GM10248 (cell line): Measurements from ENCODE around the gene KLF13.
A peak's percentile ranks its signal among the peaks of the same experiment; 100 is the strongest.

Experiments used
- CTCF ChIA-PET: fragments of 300-600 bp; sonication (Branson Sonifier 250); formaldehyde crosslinking; extraction: SDS; loops from one replicate; lab custom pipeline; 2021; ENCODE audit warnings: antibody characterized with exemption; lab: Yijun Ruan, JAX
- POLR2A ChIA-PET: fragments of 350-650 bp; sonication (Branson Sonifier 250); formaldehyde crosslinking; extraction: SDS; loops from one replicate; lab custom pipeline; 2020; ENCODE audit warnings: antibody characterized with exemption; lab: Yijun Ruan, JAX
- DNase-seq: peaks from one replicate; pipeline ENCODE4 v3.0.0; 2012; ENCODE audit errors: extremely low spot score
- TF ChIP-seq, protein P1 (sequence below): IDR thresholded peaks from 2 replicates; pipeline ENCODE4 v1.5.1; 2012; ENCODE audit warnings: mild to moderate bottlenecking, low read depth; ENCODE audit errors: extremely low read depth, missing control alignments, control extremely low read depth

Gene KLF13

DNA sequence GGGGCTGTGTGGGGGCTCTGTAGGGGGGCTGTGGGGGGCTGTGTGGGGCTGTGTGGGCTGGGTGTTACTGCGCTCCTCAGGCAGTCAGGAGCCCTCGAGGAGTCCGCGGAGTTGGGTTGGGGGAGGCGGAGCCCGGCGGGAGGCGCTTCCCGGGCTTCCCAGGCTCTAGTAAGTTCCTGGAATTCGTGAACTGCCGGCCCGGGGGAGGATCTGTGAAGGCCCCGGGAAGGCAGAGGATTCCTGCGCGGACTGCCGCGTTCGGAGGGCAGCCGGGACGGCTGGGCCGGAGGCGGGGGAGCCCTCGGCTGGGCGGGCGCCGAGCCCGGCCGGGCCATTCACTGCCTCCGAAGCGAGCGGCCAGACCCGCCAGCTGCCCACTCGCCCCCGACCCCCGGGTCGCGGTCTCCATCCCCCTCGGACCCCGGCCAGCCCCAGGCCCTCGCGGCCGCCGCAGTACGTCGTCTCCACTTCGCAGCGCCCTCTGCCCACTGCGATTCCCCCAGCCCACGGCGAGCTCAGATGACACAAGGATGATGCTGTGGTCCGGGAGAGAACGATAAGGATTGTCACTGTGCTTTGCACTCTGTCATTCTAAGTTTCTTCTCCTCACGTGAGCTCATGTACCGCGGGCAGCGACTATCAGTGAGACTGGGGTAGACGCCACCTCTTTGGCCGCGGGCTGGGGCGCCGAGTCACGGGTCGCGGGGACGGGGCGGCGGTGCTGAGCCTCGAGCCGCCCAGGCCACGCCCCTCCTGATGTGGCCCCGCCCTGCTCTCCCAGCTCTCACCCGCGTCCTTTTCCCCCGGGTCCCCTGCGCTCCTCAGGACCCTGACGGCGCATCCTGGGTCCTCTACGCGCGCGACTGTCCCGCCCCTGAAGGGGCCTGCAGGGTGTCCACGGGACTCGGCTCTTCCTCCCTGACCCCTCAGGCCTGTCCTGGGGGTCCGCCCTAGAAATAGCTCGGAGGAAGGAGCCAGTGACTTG lies 65.3 kb downstream of the KLF13 start:
- ChIA-PET POLR2A (no interaction called here), CTCF (interaction anchor here (0.6 to 1.9 kb wide), 13 partner anchors 8 to 498 kb away, joined by 3 to 7 read pairs (median 3); no protein-coding TSS in a partner anchor)
- TF ChIP-seq, protein P1, sequence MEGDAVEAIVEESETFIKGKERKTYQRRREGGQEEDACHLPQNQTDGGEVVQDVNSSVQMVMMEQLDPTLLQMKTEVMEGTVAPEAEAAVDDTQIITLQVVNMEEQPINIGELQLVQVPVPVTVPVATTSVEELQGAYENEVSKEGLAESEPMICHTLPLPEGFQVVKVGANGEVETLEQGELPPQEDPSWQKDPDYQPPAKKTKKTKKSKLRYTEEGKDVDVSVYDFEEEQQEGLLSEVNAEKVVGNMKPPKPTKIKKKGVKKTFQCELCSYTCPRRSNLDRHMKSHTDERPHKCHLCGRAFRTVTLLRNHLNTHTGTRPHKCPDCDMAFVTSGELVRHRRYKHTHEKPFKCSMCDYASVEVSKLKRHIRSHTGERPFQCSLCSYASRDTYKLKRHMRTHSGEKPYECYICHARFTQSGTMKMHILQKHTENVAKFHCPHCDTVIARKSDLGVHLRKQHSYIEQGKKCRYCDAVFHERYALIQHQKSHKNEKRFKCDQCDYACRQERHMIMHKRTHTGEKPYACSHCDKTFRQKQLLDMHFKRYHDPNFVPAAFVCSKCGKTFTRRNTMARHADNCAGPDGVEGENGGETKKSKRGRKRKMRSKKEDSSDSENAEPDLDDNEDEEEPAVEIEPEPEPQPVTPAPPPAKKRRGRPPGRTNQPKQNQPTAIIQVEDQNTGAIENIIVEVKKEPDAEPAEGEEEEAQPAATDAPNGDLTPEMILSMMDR, result peak; percentile 5
- peak; percentile 90 for DNase-seq

DNA sequence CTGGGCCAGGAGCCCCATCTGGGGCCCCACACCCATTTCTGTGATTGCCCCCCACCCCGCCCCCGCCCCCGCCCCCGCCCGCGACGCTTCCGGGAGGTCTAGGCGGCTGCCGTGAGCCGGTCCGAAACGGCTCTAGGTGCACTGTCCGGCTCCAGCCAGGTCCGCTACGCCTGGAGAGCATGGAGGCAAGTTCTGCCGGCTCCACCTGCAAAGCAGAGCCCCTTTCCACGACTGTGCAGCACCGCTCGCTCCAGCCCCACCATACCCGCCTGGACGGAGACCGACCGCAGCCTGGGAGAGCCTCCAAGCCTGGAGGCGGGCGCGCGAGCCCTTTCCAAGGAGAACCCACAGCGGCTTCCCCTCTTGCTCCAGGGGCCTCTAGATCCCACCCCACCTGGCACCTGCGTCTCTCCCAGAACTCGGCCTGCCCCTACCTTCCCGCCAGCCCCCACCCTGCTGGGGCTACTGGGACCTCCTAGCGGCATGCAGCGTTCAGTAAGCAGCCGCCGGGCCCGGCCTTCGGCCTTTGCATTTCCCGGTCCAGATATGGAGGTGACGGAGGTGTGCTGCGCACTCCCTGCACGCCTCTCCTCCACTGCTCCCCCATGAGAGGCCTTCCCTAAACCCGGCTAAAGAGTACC lies 66.2 kb downstream of the KLF13 start:
- peak; percentile 42 for DNase-seq
- ChIA-PET POLR2A (no interaction called here), CTCF (interaction anchor here (0.6 to 1.9 kb wide), 10 partner anchors 9 to 499 kb away, joined by 3 to 7 read pairs (median 3); no protein-coding TSS in a partner anchor)
- TF ChIP-seq, protein P1, result no peak

DNA sequence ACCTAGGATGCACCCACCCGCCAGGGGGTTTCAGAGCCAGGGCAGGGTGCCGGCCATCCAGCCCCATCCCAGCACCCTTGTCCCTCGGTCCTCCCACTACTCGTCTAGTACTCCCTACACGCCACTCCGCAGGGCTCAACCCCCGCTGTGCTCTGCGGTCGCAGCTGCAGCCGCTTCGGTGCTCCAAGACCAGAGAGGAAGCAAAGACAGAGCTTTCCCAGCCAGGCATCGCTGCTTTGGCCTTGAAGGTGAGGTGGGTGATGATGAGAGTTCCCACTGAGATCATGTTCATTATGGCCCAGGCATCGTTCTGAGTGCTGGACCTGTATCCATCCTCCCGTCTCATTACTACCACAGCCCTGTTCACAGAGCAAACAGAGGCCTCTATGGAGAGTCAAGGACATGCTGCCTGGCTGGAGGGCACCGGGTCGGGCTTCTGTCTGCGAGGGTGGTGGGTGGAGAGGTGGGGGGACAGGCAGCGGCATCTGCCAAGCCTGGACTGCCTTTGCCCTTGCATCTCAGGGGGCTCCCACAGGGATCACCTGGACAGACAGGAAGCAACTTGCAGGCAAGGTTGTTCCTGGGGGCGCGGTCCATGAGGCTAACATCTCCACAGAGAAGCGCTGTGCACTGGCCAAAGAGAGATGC lies 66.9 kb downstream of the KLF13 start:
- TF ChIP-seq, protein P1, result no peak
- POLR2A ChIA-PET, result no interaction called here
- CTCF ChIA-PET, result interaction anchor here (0.7 to 1.3 kb wide), 2 partner anchors 10 to 39 kb away, joined by 3 read pairs; no protein-coding TSS in a partner anchor
- peak; percentile 6 for DNase-seq

DNA sequence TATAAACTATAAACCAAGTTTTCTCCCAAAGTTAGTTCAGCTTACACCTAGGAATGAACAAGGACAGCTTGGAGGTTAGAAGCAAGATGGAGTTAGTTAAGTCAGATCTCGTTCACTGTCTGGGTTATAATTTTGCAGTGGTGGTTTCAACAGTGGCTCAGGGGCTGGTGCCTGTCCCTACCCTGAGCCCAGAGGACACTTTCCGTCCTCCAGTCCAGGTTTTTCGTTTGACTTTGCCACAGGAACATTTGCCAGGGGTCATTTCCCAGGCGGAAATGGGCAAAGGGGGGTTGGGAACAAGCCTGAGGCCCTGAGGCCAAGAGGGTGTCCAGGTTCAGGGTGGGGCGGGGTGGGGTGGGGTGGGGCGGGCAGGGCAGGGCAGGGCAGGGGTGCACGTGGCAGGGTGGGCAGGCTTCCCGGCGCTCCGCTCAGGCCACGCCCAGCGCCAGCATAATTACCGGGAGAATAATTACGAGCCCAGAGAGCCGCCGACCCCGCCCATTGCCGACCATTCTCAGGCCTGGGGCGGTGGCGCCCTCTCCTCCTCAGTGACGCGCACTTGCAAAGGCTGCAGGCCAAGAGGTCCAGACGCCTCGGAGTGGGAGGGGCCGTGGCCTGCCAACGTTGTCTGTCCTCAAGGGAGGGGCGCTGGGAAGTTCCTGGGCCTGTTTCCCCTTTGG lies 70.4 kb downstream of the KLF13 start:
- ChIA-PET POLR2A (interaction anchor here (0.6 kb wide), 2 partner anchors 16 to 35 kb away, joined by 3 to 5 read pairs; no protein-coding TSS in a partner anchor), CTCF (interaction anchor here (1.3 to 1.8 kb wide), 3 partner anchors 38 to 44 kb away, joined by 3 to 9 read pairs (median 4); no protein-coding TSS in a partner anchor)
- TF ChIP-seq, protein P1, result peak; percentile 6
- DNase-seq, result peak; percentile 43

DNA sequence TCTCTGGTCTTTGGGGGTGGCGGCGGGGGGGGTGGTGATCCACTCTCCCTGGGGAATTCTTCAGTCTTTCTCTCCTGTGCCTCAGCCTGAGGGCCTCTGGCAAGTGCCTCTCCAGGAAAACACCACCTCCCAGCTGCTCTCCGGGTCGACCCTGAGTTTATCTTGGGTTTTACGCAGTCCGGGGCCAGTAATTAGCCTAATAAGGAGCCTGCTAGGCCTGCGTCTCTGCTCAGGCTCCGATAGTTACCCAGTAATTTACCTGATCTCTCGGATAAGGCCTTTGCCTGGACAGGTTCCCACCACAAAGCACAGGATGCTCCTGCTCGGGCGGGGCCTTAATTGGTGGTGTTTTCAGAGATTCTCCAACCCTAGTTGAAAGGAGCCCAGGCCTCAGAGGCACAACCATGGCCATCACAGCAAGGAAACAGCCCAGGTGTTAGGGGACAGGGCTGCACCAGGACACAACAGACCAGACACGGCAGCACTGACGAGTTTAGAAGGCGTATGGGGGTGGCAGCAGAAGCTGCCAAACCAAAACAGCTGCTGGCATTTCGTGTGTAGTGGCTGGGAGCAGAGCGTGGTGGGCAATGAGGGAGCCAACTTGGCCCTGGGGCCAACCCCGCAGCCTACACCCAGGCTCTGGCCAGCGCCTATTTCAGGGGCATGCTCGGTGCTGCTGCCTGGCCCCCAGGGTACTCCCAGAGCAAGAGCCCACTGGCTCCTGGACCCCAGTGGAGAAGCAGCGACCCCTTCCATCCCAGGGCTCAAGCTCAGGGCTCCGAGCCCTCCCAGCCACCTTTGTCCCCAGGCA lies 71.4 kb downstream of the KLF13 start:
- DNase-seq, result peak; percentile 11
- ChIA-PET CTCF (interaction anchor here (1.0 to 1.5 kb wide), 3 partner anchors 17 to 45 kb away, joined by 3 to 4 read pairs (median 3); no protein-coding TSS in a partner anchor), POLR2A (interaction anchor here (0.6 kb wide), 1 partner anchor 36 kb away, joined by 3 read pairs; no protein-coding TSS in a partner anchor)
- TF ChIP-seq, protein P1, result no peak
